ENCODE data around the gene GABRR1.

GABRR1 gene

GRCh38 chr6:89140347-89141156, 76.6 kb downstream of the GABRR1 start:
- Histone ChIP-seq H3K27me3 (no peaks in the 10 kb centered on the region), H3K4me3 (ENCODE audit: low read depth, low read length) (no peak overlapping the region), H3K9me3 (no peaks in the 10 kb centered on the region), H3K4me1 (peaks cover 9% of the 10 kb centered on the region), H3K36me3 (no peaks in the 10 kb centered on the region)
- TF ChIP-seq, protein P1, sequence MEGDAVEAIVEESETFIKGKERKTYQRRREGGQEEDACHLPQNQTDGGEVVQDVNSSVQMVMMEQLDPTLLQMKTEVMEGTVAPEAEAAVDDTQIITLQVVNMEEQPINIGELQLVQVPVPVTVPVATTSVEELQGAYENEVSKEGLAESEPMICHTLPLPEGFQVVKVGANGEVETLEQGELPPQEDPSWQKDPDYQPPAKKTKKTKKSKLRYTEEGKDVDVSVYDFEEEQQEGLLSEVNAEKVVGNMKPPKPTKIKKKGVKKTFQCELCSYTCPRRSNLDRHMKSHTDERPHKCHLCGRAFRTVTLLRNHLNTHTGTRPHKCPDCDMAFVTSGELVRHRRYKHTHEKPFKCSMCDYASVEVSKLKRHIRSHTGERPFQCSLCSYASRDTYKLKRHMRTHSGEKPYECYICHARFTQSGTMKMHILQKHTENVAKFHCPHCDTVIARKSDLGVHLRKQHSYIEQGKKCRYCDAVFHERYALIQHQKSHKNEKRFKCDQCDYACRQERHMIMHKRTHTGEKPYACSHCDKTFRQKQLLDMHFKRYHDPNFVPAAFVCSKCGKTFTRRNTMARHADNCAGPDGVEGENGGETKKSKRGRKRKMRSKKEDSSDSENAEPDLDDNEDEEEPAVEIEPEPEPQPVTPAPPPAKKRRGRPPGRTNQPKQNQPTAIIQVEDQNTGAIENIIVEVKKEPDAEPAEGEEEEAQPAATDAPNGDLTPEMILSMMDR (IDR thresholded peaks at IDR 0.05; ENCODE audit: low read depth, low read length) = no peak
- no peak for DNase-seq

DNA sequence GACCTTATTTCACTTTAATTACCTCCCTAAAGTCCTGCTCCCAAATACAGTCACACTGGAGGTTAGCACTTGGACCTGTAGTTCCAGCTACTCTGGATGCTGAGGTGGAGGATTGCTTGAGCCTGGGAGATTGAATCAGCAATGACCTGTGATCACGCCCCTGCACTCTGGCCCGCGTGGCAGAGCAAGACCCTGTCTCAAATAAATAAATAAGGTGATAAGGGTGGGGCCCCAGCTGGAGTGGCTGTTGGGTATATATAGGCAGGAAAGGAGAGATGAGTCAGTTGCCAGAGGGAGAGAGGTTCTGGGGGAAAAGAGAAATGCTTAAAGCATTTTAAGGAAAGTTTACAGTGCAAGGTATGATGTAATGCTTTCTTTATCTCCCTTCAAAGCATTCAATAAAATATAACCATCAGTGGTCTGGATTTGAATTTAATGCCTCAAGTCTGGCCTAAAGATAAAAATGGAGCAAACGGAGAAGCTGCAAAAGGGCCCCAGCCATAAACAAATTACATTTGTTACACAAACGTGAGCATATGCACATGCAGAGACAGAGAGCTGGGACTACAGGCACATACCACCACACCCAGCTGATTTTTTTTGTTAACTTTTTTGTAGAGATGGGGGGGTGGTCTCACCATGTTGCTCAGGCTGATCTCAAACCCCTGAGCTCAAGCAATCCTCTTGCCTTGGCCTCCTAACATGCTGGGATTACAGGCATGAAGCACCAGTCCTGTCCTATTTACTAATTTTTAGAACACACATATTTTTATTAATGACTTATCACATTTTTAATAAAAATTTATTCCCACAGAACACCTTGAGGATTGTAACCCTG, 77.4 kb downstream of the GABRR1 start:
- Histone ChIP-seq H3K9me3 (no peaks in the 10 kb centered on the region), H3K4me1 (peaks cover 6% of the 10 kb centered on the region), H3K4me3 (ENCODE audit: low read depth, low read length) (no peak overlapping the region), H3K27me3 (no peaks in the 10 kb centered on the region), H3K36me3 (no peaks in the 10 kb centered on the region)
- peak; percentile 18 for DNase-seq
- TF ChIP-seq, protein P1 (IDR thresholded peaks at IDR 0.05; ENCODE audit: low read depth, low read length) = no peak

GRCh38 chr6:89138173-89138572, 79.0 kb downstream of the GABRR1 start:
- H3K36me3 ChIP-seq = no peaks in the 10 kb centered on the region
- DNase-seq = no peak
- TF ChIP-seq, protein P1 (IDR thresholded peaks at IDR 0.05; ENCODE audit: low read depth, low read length) = no peak
- H3K27me3 ChIP-seq = no peaks in the 10 kb centered on the region
- H3K9me3 ChIP-seq = no peaks in the 10 kb centered on the region
- H3K4me1 ChIP-seq = no peaks in the 10 kb centered on the region
- no peak overlapping the region for H3K4me3 ChIP-seq (ENCODE audit: low read depth, low read length)

DNA sequence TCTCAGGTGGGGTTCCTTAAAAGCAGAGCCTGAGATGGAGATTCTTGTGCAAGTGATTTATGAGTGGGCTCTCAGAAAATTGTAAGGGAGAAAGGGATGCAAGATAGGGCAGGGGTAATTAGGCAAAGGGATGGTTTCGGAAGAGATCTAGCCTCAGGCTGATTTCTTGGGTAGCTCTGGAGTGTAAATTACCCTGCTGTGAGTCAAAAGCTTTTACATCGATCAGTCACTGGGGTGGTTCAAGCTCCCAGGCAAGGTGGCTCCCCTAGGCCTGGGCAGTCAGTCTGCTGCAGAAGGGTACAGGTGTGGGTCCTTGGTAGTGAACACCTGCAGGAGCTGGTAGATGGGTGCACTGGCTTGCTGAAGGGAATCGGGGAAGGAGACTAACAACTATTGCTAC, 82.4 kb downstream of the GABRR1 start:
- no peaks in the 10 kb centered on the region for H3K36me3 ChIP-seq
- no peak for DNase-seq
- H3K4me1 ChIP-seq = no peaks in the 10 kb centered on the region
- no peaks in the 10 kb centered on the region for H3K27me3 ChIP-seq
- TF ChIP-seq, protein P1 (IDR thresholded peaks at IDR 0.05; ENCODE audit: low read depth, low read length) = no peak
- no peaks in the 10 kb centered on the region for H3K9me3 ChIP-seq
- H3K4me3 ChIP-seq (ENCODE audit: low read depth, low read length) = no peak overlapping the region

- DNase-seq = no peak
- H3K36me3 ChIP-seq = no peaks in the 10 kb centered on the region
- H3K4me1 ChIP-seq = no peaks in the 10 kb centered on the region
- H3K27me3 ChIP-seq = no peaks in the 10 kb centered on the region
- TF ChIP-seq, protein P1 (IDR thresholded peaks at IDR 0.05; ENCODE audit: low read depth, low read length) = no peak
- no peak overlapping the region for H3K4me3 ChIP-seq (ENCODE audit: low read depth, low read length)
- H3K9me3 ChIP-seq = no peaks in the 10 kb centered on the region
These were observed 83.2 kb downstream of the GABRR1 start for GRCh38 chr6:89133981-89134380.

DNA sequence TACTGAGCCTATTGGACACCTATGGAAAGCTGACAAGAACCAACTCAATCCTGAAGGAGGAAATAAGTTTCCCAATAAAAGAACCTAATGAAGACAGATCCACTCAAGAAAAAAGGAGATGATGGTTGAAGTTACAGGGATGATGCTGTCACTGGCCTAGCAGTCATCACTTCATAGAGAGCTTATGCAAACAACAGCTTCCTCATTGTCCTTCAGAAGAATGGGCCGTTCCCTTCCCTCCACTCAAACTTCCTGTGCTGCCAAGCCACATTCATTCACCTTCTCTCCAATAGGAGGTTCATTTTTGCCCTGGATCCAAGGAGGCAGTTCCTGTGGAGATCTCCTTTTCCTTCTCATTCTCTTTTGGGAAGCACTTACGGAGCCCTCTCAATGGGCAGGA, 85.1 kb downstream of the GABRR1 start:
- TF ChIP-seq, protein P1 (IDR thresholded peaks at IDR 0.05; ENCODE audit: low read depth, low read length) = no peak
- no peaks in the 10 kb centered on the region for H3K27me3 ChIP-seq
- no peak for DNase-seq
- no peaks in the 10 kb centered on the region for H3K4me1 ChIP-seq
- H3K4me3 ChIP-seq (ENCODE audit: low read depth, low read length) = no peak overlapping the region
- H3K36me3 ChIP-seq = no peaks in the 10 kb centered on the region
- no peaks in the 10 kb centered on the region for H3K9me3 ChIP-seq
